DND-41 (cell line): Measurements from ENCODE around the gene ZMIZ1.

ENCODE experiments used
- ATAC-seq: fragments of 200-7000 bp; cut with Tn5 transposase; 3 replicates; pipeline ENCODE4 v1.9.1; 2021; ENCODE audit warnings: low read depth; ENCODE audit not compliant: insufficient read depth
- DNase-seq: peaks from one replicate; pipeline ENCODE4 v3.0.0-alpha.2; 2020
- H2AFZ ChIP-seq: 2 replicates; pipeline ENCODE4 v1.6.0; 2012; ENCODE audit warnings: low read depth, low read length
- H3K27ac ChIP-seq: 2 replicates; pipeline ENCODE4 v1.5.1; 2012; ENCODE audit warnings: low read length, inconsistent platforms
- H3K27me3 ChIP-seq: fragments of 200-600 bp; sonication (generic); 2 replicates; pipeline ENCODE4 v1.6.0; 2012; ENCODE audit warnings: low read length, mild to moderate bottlenecking, inconsistent platforms; ENCODE audit not compliant: insufficient read depth, poor library complexity
- H3K36me3 ChIP-seq: 2 replicates; pipeline ENCODE4 v1.5.1; 2012; ENCODE audit warnings: low read length, inconsistent platforms; ENCODE audit not compliant: insufficient read depth
- H3K4me1 ChIP-seq: 2 replicates; pipeline ENCODE4 v1.5.1; 2012; ENCODE audit warnings: mild to moderate bottlenecking, low read length; ENCODE audit not compliant: insufficient read depth
- H3K4me2 ChIP-seq: 2 replicates; pipeline ENCODE4 v1.6.0; 2012; ENCODE audit warnings: mild to moderate bottlenecking, moderate library complexity, low read length, inconsistent platforms; ENCODE audit not compliant: insufficient read depth
- H3K4me3 ChIP-seq, 2 experiments: fragments of 200-600 bp in 1 of 2; shearing (Covaris generic) in 1 of 2; 2 replicates each; pipeline ENCODE4 v1.5.1; 2012 to 2016; ENCODE audit warnings: inconsistent platforms in 2 of 2, low read length in 2 of 2, mild to moderate bottlenecking in 2 of 2, low read depth in 1 of 2, moderate library complexity in 1 of 2
- H3K79me2 ChIP-seq: 2 replicates; pipeline ENCODE4 v1.6.0; 2012; ENCODE audit warnings: low read length, inconsistent platforms; ENCODE audit not compliant: insufficient read depth
- H3K9ac ChIP-seq: 2 replicates; pipeline ENCODE4 v1.6.0; 2012; ENCODE audit warnings: low read depth, mild to moderate bottlenecking, inconsistent platforms, low read length, moderate library complexity
- H3K9me3 ChIP-seq: 2 replicates; pipeline ENCODE4 v1.5.1; 2012; ENCODE audit warnings: low read length, moderate library complexity, mild to moderate bottlenecking, inconsistent platforms; ENCODE audit not compliant: insufficient read depth, severe bottlenecking
- H4K20me1 ChIP-seq: 2 replicates; pipeline ENCODE4 v1.6.0; 2012; ENCODE audit warnings: low read length; ENCODE audit not compliant: insufficient read depth
- CTCF ChIP-seq: IDR thresholded peaks from 2 replicates; pipeline ENCODE4 v1.5.1; 2012; ENCODE audit warnings: borderline replicate concordance, low read length, moderate library complexity, mild to moderate bottlenecking; ENCODE audit not compliant: poor library complexity, severe bottlenecking; ENCODE audit errors: extremely low read depth
- EZH2 ChIP-seq: IDR thresholded peaks from 3 replicates; pipeline ENCODE4 v1.6.1; 2012; ENCODE audit warnings: borderline replicate concordance, low read depth, mild to moderate bottlenecking, moderate library complexity, low read length, inconsistent platforms; ENCODE audit not compliant: severe bottlenecking

The ZMIZ1 gene

GRCh38 chr10:79142064-79142491 lies 73.3 kb downstream of the ZMIZ1 start:
- H2AFZ ChIP-seq = no peak overlapping the region
- TF ChIP-seq EZH2 (no peak), CTCF (no peak)
- DNase-seq (no peak), ATAC-seq (no peak)
- no peak overlapping the region for H3K9ac ChIP-seq
- H3K4me2 ChIP-seq = no peak overlapping the region
- H3K9me3 ChIP-seq = no peaks in the 10 kb centered on the region
- peak overlapping the region; percentile 58 for H3K27ac ChIP-seq
- H3K27me3 ChIP-seq = no peaks in the 10 kb centered on the region
- no peaks in the 10 kb centered on the region; the same call in 1 of the 2 replicates for H4K20me1 ChIP-seq
- peaks cover 65% of the 10 kb centered on the region for H3K4me1 ChIP-seq
- H3K4me3 ChIP-seq = no peak overlapping the region
- peaks cover 22% of the 10 kb centered on the region for H3K79me2 ChIP-seq
- peaks cover 57% of the 10 kb centered on the region for H3K36me3 ChIP-seq

GRCh38 chr10:79142522-79143309 lies 74.0 kb downstream of the ZMIZ1 start:
- H3K27me3 ChIP-seq = no peaks in the 10 kb centered on the region
- peaks cover 65% of the 10 kb centered on the region for H3K4me1 ChIP-seq
- H3K9me3 ChIP-seq = no peaks in the 10 kb centered on the region
- H3K9ac ChIP-seq = no peak overlapping the region
- no peak for ATAC-seq
- H3K79me2 ChIP-seq = peaks cover 19% of the 10 kb centered on the region
- DNase-seq = no peak
- no peaks in the 10 kb centered on the region; the same call in 1 of the 2 replicates for H4K20me1 ChIP-seq
- H2AFZ ChIP-seq = no peak overlapping the region
- peak overlapping the region; percentile 68 for H3K27ac ChIP-seq
- H3K36me3 ChIP-seq = peaks cover 57% of the 10 kb centered on the region
- no peak overlapping the region for H3K4me3 ChIP-seq
- no peak for TF ChIP-seq EZH2
- peak; percentile 12 for TF ChIP-seq CTCF
- H3K4me2 ChIP-seq = no peak overlapping the region

- DNase-seq = no peak
- no peak overlapping the region; the same call in 1 of the 2 replicates for H3K4me2 ChIP-seq
- no peaks in the 10 kb centered on the region for H3K9me3 ChIP-seq
- no peak overlapping the region for H3K9ac ChIP-seq
- H2AFZ ChIP-seq = no peak overlapping the region
- H3K27me3 ChIP-seq = no peaks in the 10 kb centered on the region
- peaks cover 65% of the 10 kb centered on the region for H3K4me1 ChIP-seq
- H3K27ac ChIP-seq = peak overlapping the region; percentile 92
- no peak for ATAC-seq
- peaks cover 66% of the 10 kb centered on the region for H3K36me3 ChIP-seq
- peaks cover 20% of the 10 kb centered on the region for H3K79me2 ChIP-seq
- peaks cover 4% of the 10 kb centered on the region; the same call in 1 of the 2 replicates for H4K20me1 ChIP-seq
- no peak overlapping the region for H3K4me3 ChIP-seq
- no peak for TF ChIP-seq EZH2
- no peak for TF ChIP-seq CTCF
These were observed 75.1 kb downstream of the ZMIZ1 start for GRCh38 chr10:79143879-79144278.
